Liver (tissue), 9 donors: ENCODE measurements around the gene CPNE8. TPM values are rescaled to one million over a fixed set of nuclear protein-coding genes. Genes with fewer than 3 reads are reported as not detected.

Experiments used
- DNase-seq: peaks from one replicate; pipeline ENCODE4 v3.0.0-alpha.2; 2017; ENCODE audit warnings: low spot score
- H3K27ac ChIP-seq, 2 donors: one replicate each; pipeline ENCODE4 v1.7.0; 2013; ENCODE audit warnings: inconsistent platforms in 2 of 2, low read length in 2 of 2, control low read depth in 1 of 2, low read depth in 1 of 2, mild to moderate bottlenecking in 1 of 2
- H3K27me3 ChIP-seq, 4 donors: one replicate each; pipeline versions ENCODE4 v1.6.1 to v1.7.0; 2013; ENCODE audit warnings: low read length in 3 of 4, inconsistent platforms in 1 of 4, mild to moderate bottlenecking in 1 of 4, moderate library complexity in 1 of 4; ENCODE audit not compliant: control insufficient read depth in 4 of 4, insufficient read depth in 4 of 4
- H3K36me3 ChIP-seq, 4 donors: one replicate each; pipeline versions ENCODE4 v1.6.1 to v1.7.0; 2013; ENCODE audit warnings: low read length in 3 of 4, mild to moderate bottlenecking in 3 of 4, low read depth in 1 of 4, moderate library complexity in 1 of 4; ENCODE audit not compliant: control insufficient read depth in 4 of 4, insufficient read depth in 3 of 4
- H3K4me1 ChIP-seq, 4 donors: one replicate each; pipeline versions ENCODE4 v1.6.1 to v1.7.0; 2013; ENCODE audit warnings: low read length in 3 of 4, mild to moderate bottlenecking in 3 of 4, moderate library complexity in 1 of 4; ENCODE audit not compliant: control insufficient read depth in 4 of 4, insufficient read depth in 4 of 4
- H3K4me3 ChIP-seq, 3 donors: one replicate each; pipeline versions ENCODE4 v1.6.1 to v1.7.0; 2013; ENCODE audit warnings: low read length in 3 of 3, control low read depth in 1 of 3, low read depth in 1 of 3, mild to moderate bottlenecking in 1 of 3
- H3K9ac ChIP-seq, 2 donors: one replicate each; pipeline ENCODE4 v1.7.0; 2013; ENCODE audit warnings: low read length in 2 of 2, mild to moderate bottlenecking in 2 of 2, moderate library complexity in 2 of 2, control low read depth in 1 of 2, low read depth in 1 of 2
- H3K9me3 ChIP-seq, 4 donors: one replicate each; pipeline versions ENCODE4 v1.6.1 to v1.7.0; 2013; ENCODE audit warnings: low read length in 3 of 4; ENCODE audit not compliant: control insufficient read depth in 4 of 4
- EGR1 ChIP-seq, 2 donors: IDR thresholded peaks; 2 replicates each; pipeline ENCODE4 v1.6.1; 2016 to 2018; ENCODE audit warnings: antibody characterized with exemption in 2 of 2, low read depth in 2 of 2
- FOXA1 ChIP-seq: IDR thresholded peaks from 2 replicates; pipeline ENCODE4 v1.6.1; 2016; ENCODE audit warnings: antibody characterized with exemption
- FOXA2 ChIP-seq: IDR thresholded peaks from 2 replicates; pipeline ENCODE4 v1.6.1; 2016; ENCODE audit warnings: antibody characterized with exemption
- GABPA ChIP-seq, 2 donors: IDR thresholded peaks in 1 of 2; conservative IDR thresholded peaks in 1 of 2; 2 replicates each; pipeline ENCODE4 v1.6.1; 2016; ENCODE audit warnings: antibody characterized with exemption in 2 of 2, mild to moderate bottlenecking in 1 of 2, moderate library complexity in 1 of 2
- HNF4G ChIP-seq: IDR thresholded peaks from 2 replicates; pipeline ENCODE4 v1.6.1; 2016; ENCODE audit warnings: antibody characterized with exemption
- MAX ChIP-seq: IDR thresholded peaks from 2 replicates; pipeline ENCODE4 v1.6.1; 2016; ENCODE audit warnings: antibody characterized with exemption
- NR2F2 ChIP-seq: IDR thresholded peaks from 2 replicates; pipeline ENCODE4 v1.6.1; 2016; ENCODE audit warnings: antibody characterized with exemption
- REST ChIP-seq: IDR thresholded peaks from 2 replicates; pipeline ENCODE4 v1.6.1; 2016; ENCODE audit warnings: antibody characterized with exemption, mild to moderate bottlenecking
- TAF1 ChIP-seq: conservative IDR thresholded peaks from 2 replicates; pipeline ENCODE4 v1.6.1; 2016; ENCODE audit warnings: antibody characterized with exemption, mild to moderate bottlenecking
- YY1 ChIP-seq: IDR thresholded peaks from 2 replicates; pipeline ENCODE4 v1.6.1; 2016; ENCODE audit warnings: antibody characterized with exemption, mild to moderate bottlenecking
- WGBS: extraction: QIAGEN DNeasy Blood & Tissue Kit; methylation state at CpG from one replicate; pipeline ENCODE4 v1.1.7; 2013; 5-methylcytosine and 5-hydroxymethylcytosine counted together
- polyA plus RNA-seq, 2 donors: library from polyadenylated mRNA; stranded (reverse) in 1 of 2; unstranded in 1 of 2; fragments of 200-250 nt in 1 of 2; fragments of >200 nt in 1 of 2; fragmentation: Nextera tagmentation in 1 of 2; extraction: Ambion mirVana in 1 of 2; gene quantifications; one replicate each; pipeline versions ENCODE4 v1.2.1 to v1.2.3, GENCODE V29; 2013 to 2015
- total RNA-seq, 2 donors: library from RNA; depleted of rRNA; stranded (reverse); fragments of >200 nt; gene quantifications; one replicate each; pipeline ENCODE4 v1.2.3, GENCODE V29; 2014
- donor health status: healthy.
- donor health status: healthy.
- donor health status: healthy.
- donor health status: healthy.
- donor health status: healthy.

The CPNE8 gene
- total and polyA plus RNA-seq, 4 donors = 4.2 to 27.4 (median 10.9) TPM

GRCh38 chr12:38823314-38823713, 82.1 kb downstream of the CPNE8 start:
- no peaks in the 10 kb centered on the region for H3K27me3 ChIP-seq
- no peak for DNase-seq
- TF ChIP-seq YY1 = no peak
- TF ChIP-seq TAF1 = no peak
- TF ChIP-seq REST = no peak
- no peaks in the 10 kb centered on the region for H3K4me1 ChIP-seq
- no peaks in the 10 kb centered on the region for H3K9me3 ChIP-seq
- H3K9ac ChIP-seq = no peak overlapping the region
- H3K36me3 ChIP-seq = peaks cover 0 to 6% (median 2%) of the 10 kb centered on the region in 4 donors
- 53% methylated on average over 2 of the region's 2 CpGs for WGBS
- no peak overlapping the region for H3K27ac ChIP-seq
- no peak overlapping the region for H3K4me3 ChIP-seq

- WGBS = 94% methylated on average over 3 of the region's 3 CpGs
- no peaks in the 10 kb centered on the region for H3K4me1 ChIP-seq
- no peak for TF ChIP-seq EGR1 (IDR thresholded peaks at IDR 0.05; ENCODE audit: low read depth in 2 of 2)
- TF ChIP-seq GABPA (IDR thresholded peaks at IDR 0.05 in 1 of 2, conservative IDR thresholded peaks at IDR 0.05 in 1 of 2) = no peak
- H3K4me3 ChIP-seq = no peak overlapping the region
- H3K27ac ChIP-seq = no peak overlapping the region
- peaks cover 0 to 3% (median under 1%) of the 10 kb centered on the region in 4 donors for H3K36me3 ChIP-seq
- no peaks in the 10 kb centered on the region for H3K27me3 ChIP-seq
- H3K9ac ChIP-seq = no peak overlapping the region
- DNase-seq = no peak
- no peaks in the 10 kb centered on the region for H3K9me3 ChIP-seq
These were observed 87.4 kb downstream of the CPNE8 start for GRCh38 chr12:38817942-38818341.

- TF ChIP-seq YY1 (no peak), FOXA1 (no peak), HNF4G (no peak), MAX (no peak), TAF1 (no peak)
- no peak overlapping the region for H3K9ac ChIP-seq
- no peak overlapping the region for H3K4me3 ChIP-seq
- H3K27me3 ChIP-seq = no peaks in the 10 kb centered on the region
- 94% methylated on average over 3 of the region's 3 CpGs for WGBS
- H3K36me3 ChIP-seq = peaks cover 2 to 11% (median 6%) of the 10 kb centered on the region in 4 donors
- no peaks in the 10 kb centered on the region for H3K4me1 ChIP-seq
- no peaks in the 10 kb centered on the region for H3K9me3 ChIP-seq
- no peak for DNase-seq
- no peak overlapping the region for H3K27ac ChIP-seq
These were observed 91.5 kb downstream of the CPNE8 start for GRCh38 chr12:38813923-38814322.

GRCh38 chr12:38811814-38812356, 93.5 kb downstream of the CPNE8 start:
- Histone ChIP-seq H3K36me3 (peaks cover 2 to 8% (median 6%) of the 10 kb centered on the region in 4 donors), H3K27me3 (no peaks in the 10 kb centered on the region), H3K4me1 (no peaks in the 10 kb centered on the region), H3K4me3 (no peak overlapping the region), H3K9me3 (no peaks in the 10 kb centered on the region), H3K9ac (no peak overlapping the region), H3K27ac (no peak overlapping the region)
- no peak for DNase-seq
- no peak for TF ChIP-seq FOXA2
- TF ChIP-seq REST = no peak
- no peak for TF ChIP-seq NR2F2
- 94% methylated on average over 2 of the region's 2 CpGs for WGBS
